KMS-11 (cell line): ENCODE results near the gene AXL.

Source experiments
- H2AFZ ChIP-seq: fragments of 200-600 bp; sonication (generic); 2 replicates; pipeline ENCODE4 v1.6.1; 2016; ENCODE audit warnings: antibody characterized with exemption, mixed run types, low read depth
- H3K27ac ChIP-seq: fragments of 200-600 bp; sonication (generic); 2 replicates; pipeline ENCODE4 v1.6.1; 2016; ENCODE audit warnings: mild to moderate bottlenecking, mixed run types
- H3K27me3 ChIP-seq: fragments of 200-600 bp; sonication (generic); 2 replicates; pipeline ENCODE4 v1.6.1; 2017; ENCODE audit warnings: mild to moderate bottlenecking, low read depth, mixed run types, moderate library complexity; ENCODE audit not compliant: insufficient read depth
- H3K36me3 ChIP-seq: fragments of 200-600 bp; sonication (generic); 2 replicates; pipeline ENCODE4 v1.6.1; 2017; ENCODE audit warnings: mild to moderate bottlenecking, mixed run types; ENCODE audit not compliant: insufficient read depth
- H3K4me1 ChIP-seq: fragments of 200-600 bp; sonication (generic); 2 replicates; pipeline ENCODE4 v1.6.1; 2016; ENCODE audit warnings: mild to moderate bottlenecking, low read depth, mixed run types; ENCODE audit not compliant: poor library complexity, severe bottlenecking
- H3K4me2 ChIP-seq: fragments of 200-600 bp; sonication (generic); 2 replicates; pipeline ENCODE4 v1.7.0; 2016; ENCODE audit warnings: mild to moderate bottlenecking, mixed run types
- H3K4me3 ChIP-seq: fragments of 200-600 bp; sonication (generic); IDR thresholded peaks from 2 replicates; pipeline ENCODE4 v1.6.1; 2017; ENCODE audit warnings: low read depth, low read length, mixed read lengths; ENCODE audit not compliant: insufficient read depth
- H3K79me2 ChIP-seq: fragments of 200-600 bp; sonication (generic); 2 replicates; pipeline ENCODE4 v1.6.1; 2016; ENCODE audit warnings: low read depth, mixed run types; ENCODE audit not compliant: insufficient read depth
- H3K9ac ChIP-seq: fragments of 200-600 bp; sonication (generic); 2 replicates; pipeline ENCODE4 v1.6.1; 2016; ENCODE audit warnings: mild to moderate bottlenecking, mixed run types
- H4K20me1 ChIP-seq: fragments of 200-600 bp; sonication (generic); 2 replicates; pipeline ENCODE4 v1.6.1; 2016; ENCODE audit warnings: mild to moderate bottlenecking, mixed run types; ENCODE audit not compliant: insufficient read depth
- TF ChIP-seq, protein P1 (sequence below): fragments of 200-600 bp; sonication (generic); conservative IDR thresholded peaks from 2 replicates; pipeline ENCODE4 v1.6.1; 2017; ENCODE audit warnings: low read depth, mild to moderate bottlenecking, antibody characterized with exemption, low read length, moderate library complexity, mixed read lengths

Gene AXL

DNA sequence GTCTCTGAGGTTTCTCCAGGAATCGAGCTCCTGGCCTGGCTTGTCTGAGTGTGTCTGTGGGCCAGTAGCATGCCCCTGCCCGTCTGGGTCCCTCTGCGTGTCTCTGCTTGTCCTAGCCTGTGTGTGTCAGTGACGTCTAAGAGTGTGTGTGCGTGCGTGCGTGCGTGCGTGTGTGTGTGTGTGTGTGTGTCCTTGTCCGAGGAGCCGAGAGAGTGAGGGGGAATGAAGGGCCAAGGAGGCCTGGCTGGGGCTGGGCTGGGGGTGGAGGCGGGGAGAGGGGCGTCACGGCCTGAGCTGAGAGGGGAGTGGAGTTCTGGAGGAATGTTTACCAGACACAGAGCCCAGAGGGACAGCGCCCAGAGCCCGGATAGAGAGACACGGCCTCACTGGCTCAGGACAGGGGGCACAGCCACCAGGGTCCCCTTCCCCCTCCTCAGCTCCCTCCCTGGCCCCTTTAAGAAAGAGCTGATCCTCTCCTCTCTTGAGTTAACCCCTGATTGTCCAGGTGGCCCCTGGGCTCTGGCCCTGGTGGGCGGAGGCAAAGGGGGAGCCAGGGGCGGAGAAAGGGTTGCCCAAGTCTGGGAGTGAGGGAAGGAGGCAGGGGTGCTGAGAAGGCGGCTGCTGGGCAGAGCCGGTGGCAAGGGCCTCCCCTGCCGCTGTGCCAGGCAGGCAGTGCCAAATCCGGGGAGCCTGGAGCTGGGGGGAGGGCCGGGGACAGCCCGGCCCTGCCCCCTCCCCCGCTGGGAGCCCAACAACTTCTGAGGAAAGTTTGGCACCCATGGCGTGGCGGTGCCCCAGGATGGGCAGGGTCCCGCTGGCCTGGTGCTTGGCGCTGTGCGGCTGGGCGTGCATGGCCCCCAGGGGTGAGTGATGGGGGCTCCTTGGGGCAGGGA lies at the start of gene AXL:
Gene AXL, plus strand, starts transcription at position 609 of the 893 bp plus-strand sequence. Its CDS starts 170 bp downstream, at position 779.
- Histone ChIP-seq H3K4me1 (no peaks in the 10 kb centered on the region), H3K4me2 (no peak within 1 kb of the TSS), H3K27me3 (peaks cover 40% of the 10 kb centered on the region), H3K36me3 (no peaks in the 10 kb centered on the region), H2AFZ (no peak within 1 kb of the TSS), H3K79me2 (no peaks in the 10 kb centered on the region), H3K4me3 (no peak within 1 kb of the TSS), H4K20me1 (no peaks in the 10 kb centered on the region), H3K27ac (no peak within 1 kb of the TSS), H3K9ac (no peak within 1 kb of the TSS)
- TF ChIP-seq, protein P1, sequence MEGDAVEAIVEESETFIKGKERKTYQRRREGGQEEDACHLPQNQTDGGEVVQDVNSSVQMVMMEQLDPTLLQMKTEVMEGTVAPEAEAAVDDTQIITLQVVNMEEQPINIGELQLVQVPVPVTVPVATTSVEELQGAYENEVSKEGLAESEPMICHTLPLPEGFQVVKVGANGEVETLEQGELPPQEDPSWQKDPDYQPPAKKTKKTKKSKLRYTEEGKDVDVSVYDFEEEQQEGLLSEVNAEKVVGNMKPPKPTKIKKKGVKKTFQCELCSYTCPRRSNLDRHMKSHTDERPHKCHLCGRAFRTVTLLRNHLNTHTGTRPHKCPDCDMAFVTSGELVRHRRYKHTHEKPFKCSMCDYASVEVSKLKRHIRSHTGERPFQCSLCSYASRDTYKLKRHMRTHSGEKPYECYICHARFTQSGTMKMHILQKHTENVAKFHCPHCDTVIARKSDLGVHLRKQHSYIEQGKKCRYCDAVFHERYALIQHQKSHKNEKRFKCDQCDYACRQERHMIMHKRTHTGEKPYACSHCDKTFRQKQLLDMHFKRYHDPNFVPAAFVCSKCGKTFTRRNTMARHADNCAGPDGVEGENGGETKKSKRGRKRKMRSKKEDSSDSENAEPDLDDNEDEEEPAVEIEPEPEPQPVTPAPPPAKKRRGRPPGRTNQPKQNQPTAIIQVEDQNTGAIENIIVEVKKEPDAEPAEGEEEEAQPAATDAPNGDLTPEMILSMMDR: no peak

DNA sequence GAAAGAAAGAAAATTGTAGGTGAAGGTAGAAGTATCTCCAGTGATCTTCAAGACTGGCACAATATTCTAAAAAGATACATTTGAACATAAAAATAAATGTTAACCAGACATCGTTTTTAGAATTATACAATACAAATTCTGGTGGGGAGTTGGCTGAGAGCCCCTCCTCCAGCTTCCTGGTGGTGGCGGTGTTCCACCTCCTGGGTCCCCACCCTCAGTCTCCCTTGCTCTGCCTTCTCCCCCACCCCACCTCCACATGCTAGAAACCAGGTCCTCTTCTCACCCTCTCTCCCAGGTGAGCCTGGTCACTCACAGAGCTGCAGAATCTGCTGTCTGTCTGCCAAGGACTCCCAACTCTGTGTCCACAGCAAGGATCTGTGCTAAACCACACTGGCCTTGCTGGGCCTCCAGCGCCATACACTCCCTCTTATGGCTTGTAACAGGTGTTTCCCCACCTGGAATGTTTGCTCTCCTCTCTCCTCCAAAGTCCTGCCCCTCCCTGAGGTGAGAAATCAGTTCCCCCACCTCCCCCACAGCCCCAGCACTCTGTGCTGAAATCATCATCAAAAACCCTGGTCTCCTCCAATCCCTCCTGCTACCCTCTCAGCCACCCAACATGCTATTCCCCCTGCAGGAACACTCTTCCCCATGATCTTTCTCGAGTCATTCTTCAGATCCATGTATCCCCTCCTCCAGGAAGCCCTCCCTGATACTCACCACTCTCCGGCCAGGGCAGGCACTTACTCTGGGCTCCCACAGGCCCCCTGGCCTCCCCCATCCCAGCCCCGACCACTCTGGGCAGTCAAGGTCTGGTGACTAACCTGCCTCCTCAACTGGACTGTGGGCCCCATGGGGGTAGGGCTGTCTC lies 46.5 kb upstream of the AXL start:
- Histone ChIP-seq H3K79me2 (no peaks in the 10 kb centered on the region), H3K4me2 (no peak overlapping the region), H3K27me3 (no peaks in the 10 kb centered on the region), H2AFZ (no peak overlapping the region), H3K4me3 (no peak overlapping the region), H3K36me3 (no peaks in the 10 kb centered on the region), H3K27ac (no peak overlapping the region), H3K9ac (no peak overlapping the region), H4K20me1 (no peaks in the 10 kb centered on the region), H3K4me1 (no peaks in the 10 kb centered on the region)
- TF ChIP-seq, protein P1: no peak

DNA sequence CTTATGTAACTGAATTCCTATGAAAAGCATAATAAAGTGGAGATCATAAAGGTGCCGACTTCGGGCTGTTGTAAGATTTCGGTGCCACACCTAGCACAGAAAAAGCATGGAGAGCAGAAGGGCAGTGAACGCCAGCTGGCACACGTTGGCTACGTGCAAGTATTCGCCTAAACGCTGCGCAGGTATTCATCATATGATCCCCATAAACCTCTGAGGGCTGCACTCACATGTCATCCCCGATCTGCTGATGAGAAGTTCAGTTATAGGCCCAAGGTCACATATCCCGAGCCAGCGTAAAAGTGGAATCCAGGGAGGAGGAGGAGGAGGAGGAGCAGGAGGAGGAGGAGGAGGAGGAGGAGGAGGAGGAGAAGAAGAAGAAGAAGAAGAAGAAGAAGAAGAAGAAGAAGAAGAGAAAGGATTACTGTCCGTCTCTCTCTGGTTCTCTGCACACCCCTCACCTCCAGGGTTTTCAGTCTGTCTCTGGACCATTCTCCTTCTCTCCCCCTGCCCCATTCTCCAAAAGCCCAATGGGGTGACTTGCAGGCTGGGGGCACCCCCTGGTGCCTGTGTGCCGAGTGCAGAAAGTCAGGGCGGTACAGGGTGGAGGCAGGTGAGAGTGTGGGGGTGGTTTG lies 44.6 kb upstream of the AXL start:
- Histone ChIP-seq H4K20me1 (no peaks in the 10 kb centered on the region), H3K27me3 (no peaks in the 10 kb centered on the region), H3K4me1 (no peaks in the 10 kb centered on the region), H3K79me2 (no peaks in the 10 kb centered on the region), H3K36me3 (no peaks in the 10 kb centered on the region), H3K9ac (no peak overlapping the region), H2AFZ (no peak overlapping the region), H3K4me3 (no peak overlapping the region), H3K27ac (no peak overlapping the region), H3K4me2 (no peak overlapping the region)
- TF ChIP-seq, protein P1: no peak
